ENCODE results near the gene HADHA.

GRCh38 chr2:26285931-26286330 is 41.5 kb upstream of the HADHA start:
- TF ChIP-seq CTCF (conservative IDR thresholded peaks at IDR 0.05) = no peak
- no peak for TF ChIP-seq ZFX (IDR thresholded peaks at IDR 0.05)

All from C4-2B (cell line).